Measurements from ENCODE around the gene RASSF6.
A peak's percentile ranks its signal among the peaks of the same experiment; 100 is the strongest.

Gene RASSF6

DNA sequence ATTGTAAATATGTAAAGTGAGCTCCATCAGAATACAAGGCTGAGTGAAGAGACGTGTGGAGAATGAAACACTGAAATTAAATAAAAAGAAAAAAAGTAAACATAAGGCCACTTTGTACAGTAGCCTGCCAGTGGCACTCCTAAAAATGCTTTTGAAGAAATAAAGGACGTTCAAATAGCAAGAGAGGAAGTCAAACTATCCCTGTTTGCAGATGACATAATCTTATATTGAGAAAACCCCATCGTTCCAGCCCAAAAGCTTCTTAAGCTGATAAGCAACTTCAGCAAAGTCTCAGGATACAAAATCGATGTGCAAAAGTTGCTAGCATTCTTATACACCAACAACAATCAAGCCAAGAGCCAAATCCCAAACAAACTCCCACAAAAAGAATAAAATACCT lies 24.2 kb downstream of the RASSF6 start:
- DNase-seq (ENCODE audit: low read depth in 2 of 2) = no peak
- no peak for TF ChIP-seq CTCF (IDR thresholded peaks at IDR 0.05; ENCODE audit: low read depth, low read length)
- H3K4me3 ChIP-seq (replicated peaks in 1 of 2; ENCODE audit: low read depth in 2 of 2, low read length in 2 of 2) = no peak overlapping the region

- peak; percentile 59 for TF ChIP-seq CTCF (IDR thresholded peaks at IDR 0.05; ENCODE audit: low read depth, low read length)
- H3K4me3 ChIP-seq (replicated peaks in 1 of 2; ENCODE audit: low read depth in 2 of 2, low read length in 2 of 2) = no peak overlapping the region
- DNase-seq (ENCODE audit: low read depth in 2 of 2) = peak; percentile 62 to 72
Observed at GRCh38 chr4:73593631-73594241, 26.5 kb downstream of the RASSF6 start.

- no peak for TF ChIP-seq CTCF (IDR thresholded peaks at IDR 0.05; ENCODE audit: low read depth, low read length)
- DNase-seq (ENCODE audit: low read depth in 2 of 2) = peak in 1 of 2 donors; percentile 53
- no peak overlapping the region for H3K4me3 ChIP-seq (replicated peaks in 1 of 2; ENCODE audit: low read depth in 2 of 2, low read length in 2 of 2)
Observed at GRCh38 chr4:73589887-73590801, 30.1 kb downstream of the RASSF6 start.

GRCh38 chr4:73589261-73589847 lies 30.9 kb downstream of the RASSF6 start:
- TF ChIP-seq CTCF (IDR thresholded peaks at IDR 0.05; ENCODE audit: low read depth, low read length) = no peak
- no peak overlapping the region for H3K4me3 ChIP-seq (replicated peaks in 1 of 2; ENCODE audit: low read depth in 2 of 2, low read length in 2 of 2)
- DNase-seq (ENCODE audit: low read depth in 2 of 2) = peak; percentile 86 to 91

GRCh38 chr4:73588613-73589012 lies 31.6 kb downstream of the RASSF6 start:
- TF ChIP-seq CTCF (IDR thresholded peaks at IDR 0.05; ENCODE audit: low read depth, low read length) = no peak
- DNase-seq (ENCODE audit: low read depth in 2 of 2) = peak in 1 of 2 donors; percentile 26
- no peak overlapping the region for H3K4me3 ChIP-seq (replicated peaks in 1 of 2; ENCODE audit: low read depth in 2 of 2, low read length in 2 of 2)

GRCh38 chr4:73586666-73587065 lies 33.6 kb downstream of the RASSF6 start:
- no peak for TF ChIP-seq CTCF (IDR thresholded peaks at IDR 0.05; ENCODE audit: low read depth, low read length)
- DNase-seq (ENCODE audit: low read depth in 2 of 2) = no peak
- no peak overlapping the region for H3K4me3 ChIP-seq (replicated peaks in 1 of 2; ENCODE audit: low read depth in 2 of 2, low read length in 2 of 2)
